CD14-positive monocyte (primary cell): ENCODE results near the gene PSG1. TPM values are rescaled to one million over a fixed set of nuclear protein-coding genes. Genes with fewer than 3 reads are reported as not detected.
"Not testable (repeated sequence)": the region's sequence is repeated elsewhere in the genome, so short reads cannot be mapped to it uniquely, and the experiment has no call there.

Experiments
- DNase-seq, 3 donors: peaks; one replicate each; pipeline ENCODE4 v3.0.0-alpha.2; 2011 to 2022
- H2AFZ ChIP-seq: 2 replicates; pipeline ENCODE4 v1.6.0; 2012; ENCODE audit warnings: mild to moderate bottlenecking, low read depth, low read length, inconsistent platforms; ENCODE audit not compliant: insufficient read depth, poor library complexity, severe bottlenecking
- H3K27ac ChIP-seq, 2 donors: 1 replicate in 1 of 2; 2 replicates in 1 of 2; pipeline ENCODE4 v1.5.1; 2012 to 2013; ENCODE audit warnings: low read length in 2 of 2, control low read depth in 1 of 2, inconsistent platforms in 1 of 2, low read depth in 1 of 2, mild to moderate bottlenecking in 1 of 2
- H3K27me3 ChIP-seq, 2 donors: one replicate each; pipeline versions ENCODE4 v1.6.0 to v1.6.1; 2011 to 2013; ENCODE audit warnings: low read length in 2 of 2; ENCODE audit not compliant: control insufficient read depth in 2 of 2, insufficient read depth in 2 of 2
- H3K36me3 ChIP-seq, 2 donors: replicated peaks in 1 of 2; 1 replicate in 1 of 2; 2 replicates in 1 of 2; pipeline versions ENCODE4 v1.5.1 to v1.6.1; 2012 to 2013; ENCODE audit warnings: low read length in 2 of 2, control low read depth in 1 of 2, inconsistent platforms in 1 of 2, mild to moderate bottlenecking in 1 of 2; ENCODE audit not compliant: insufficient read depth in 2 of 2, control insufficient read depth in 1 of 2
- H3K4me1 ChIP-seq, 2 donors: 1 replicate in 1 of 2; 2 replicates in 1 of 2; pipeline versions ENCODE4 v1.5.1 to v1.6.1; 2012 to 2013; ENCODE audit warnings: low read length in 2 of 2, control low read depth in 1 of 2, inconsistent platforms in 1 of 2, mild to moderate bottlenecking in 1 of 2, moderate library complexity in 1 of 2; ENCODE audit not compliant: insufficient read depth in 2 of 2, control insufficient read depth in 1 of 2
- H3K4me2 ChIP-seq: replicated peaks from 2 replicates; pipeline ENCODE3; 2012; ENCODE audit warnings: low read length, moderate library complexity, mild to moderate bottlenecking; ENCODE audit not compliant: poor library complexity, severe bottlenecking; ENCODE audit errors: extremely low read depth
- H3K4me3 ChIP-seq, 3 experiments: fragments of 200-600 bp in 1 of 3; sonication (generic) in 1 of 3; replicated peaks in 1 of 3; 1 replicate in 2 of 3; 2 replicates in 1 of 3; pipeline ENCODE4 v1.5.1; 2011 to 2013; ENCODE audit warnings: low read length in 3 of 3, mild to moderate bottlenecking in 3 of 3, control low read depth in 2 of 3, low read depth in 2 of 3, inconsistent platforms in 1 of 3, moderate library complexity in 1 of 3
- H3K79me2 ChIP-seq: 2 replicates; pipeline ENCODE4 v1.6.0; 2012; ENCODE audit warnings: mild to moderate bottlenecking, control low read depth, inconsistent platforms, low read length, moderate library complexity; ENCODE audit not compliant: insufficient read depth
- H3K9ac ChIP-seq: 2 replicates; pipeline ENCODE4 v1.6.0; 2017; ENCODE audit warnings: low read length, mild to moderate bottlenecking; ENCODE audit not compliant: insufficient read depth, poor library complexity, severe bottlenecking
- H3K9me3 ChIP-seq, 2 donors: replicated peaks in 1 of 2; 1 replicate in 1 of 2; 2 replicates in 1 of 2; pipeline versions ENCODE4 v1.5.1 to v1.6.1; 2012 to 2013; ENCODE audit warnings: low read length in 2 of 2, control low read depth in 1 of 2; ENCODE audit not compliant: control insufficient read depth in 1 of 2, insufficient read depth in 1 of 2
- H4K20me1 ChIP-seq: 2 replicates; pipeline ENCODE4 v1.6.0; 2012; ENCODE audit warnings: mild to moderate bottlenecking, low read length, control low read depth, moderate library complexity; ENCODE audit not compliant: insufficient read depth
- H3K27ac Mint-ChIP-seq, 7 donors: one replicate each; pipeline ENCODE4 v1.8.0; 2020; ENCODE audit warnings: mild to moderate bottlenecking in 7 of 7, mixed read lengths in 7 of 7, moderate library complexity in 6 of 7, inconsistent platforms in 2 of 7
- H3K27me3 Mint-ChIP-seq, 3 donors: one replicate each; pipeline ENCODE4 v1.8.0; 2021 to 2022; ENCODE audit warnings: low read depth in 3 of 3, mild to moderate bottlenecking in 3 of 3, mixed read lengths in 3 of 3, moderate library complexity in 3 of 3, inconsistent platforms in 1 of 3
- H3K36me3 Mint-ChIP-seq, 2 donors: one replicate each; pipeline ENCODE4 v1.8.0; 2020; ENCODE audit warnings: mixed read lengths in 2 of 2, inconsistent platforms in 1 of 2, mild to moderate bottlenecking in 1 of 2
- H3K4me1 Mint-ChIP-seq: one replicate; pipeline ENCODE4 v1.8.0; 2020; ENCODE audit warnings: mild to moderate bottlenecking, mixed read lengths
- H3K4me3 Mint-ChIP-seq, 2 donors: one replicate each; pipeline ENCODE4 v1.8.0; 2020; ENCODE audit warnings: mild to moderate bottlenecking in 2 of 2, mixed read lengths in 2 of 2, moderate library complexity in 1 of 2
- H3K9me3 Mint-ChIP-seq, 7 donors: one replicate each; pipeline ENCODE4 v1.8.0; 2020 to 2022; ENCODE audit warnings: mixed read lengths in 7 of 7, mild to moderate bottlenecking in 6 of 7, moderate library complexity in 6 of 7, inconsistent platforms in 2 of 7
- CTCF ChIP-seq: fragments of 200-600 bp; IDR thresholded peaks from one replicate; pipeline ENCODE4 v1.8.0; 2022; ENCODE audit warnings: antibody characterized with exemption, mild to moderate bottlenecking
- WGBS: methylation state at CpG from one replicate; pipeline ENCODE4 v1.1.5; 2013; ENCODE audit warnings: missing lambda C conversion rate; ENCODE audit not compliant: insufficient coverage; 5-methylcytosine and 5-hydroxymethylcytosine counted together
- intact Hi-C, 2 donors: fragments of 100-400 bp; cut with micrococcal nuclease; formaldehyde crosslinking; loops; one replicate each; pipeline versions ENCODE4 v1.15.0 to v1.15.1; 2023
- polyA plus RNA-seq, 3 donors: library from polyadenylated mRNA; depleted of rRNA in 1 of 3; unstranded in 2 of 3; stranded (reverse) in 1 of 3; fragments of 300-500 nt in 2 of 3; fragments of >200 nt in 1 of 3; fragmentation: Illumina TruSeq in 2 of 3; gene quantifications; 1 replicate in 2 of 3; 2 replicates in 1 of 3; pipeline ENCODE4 v1.2.3, GENCODE V29; 2012 to 2021

PSG1 gene
- polyA plus RNA-seq, 3 donors: not detected

GRCh38 chr19:42850981-42851717 is 28.4 kb downstream of the PSG1 start:
- H3K36me3 Mint-ChIP-seq: no peaks in the 10 kb centered on the region
- intact Hi-C loops: no loop called here
- Histone ChIP-seq H3K27ac (no peak overlapping the region), H2AFZ (no peak overlapping the region), H3K4me1 (no peaks in the 10 kb centered on the region), H3K79me2 (no peaks in the 10 kb centered on the region), H3K9me3 (no peaks in the 10 kb centered on the region), H3K4me2 (no peak overlapping the region), H3K27me3 (no peaks in the 10 kb centered on the region), H3K36me3 (no peaks in the 10 kb centered on the region), H3K4me3 (no peak overlapping the region), H3K9ac (no peak overlapping the region), H4K20me1 (no peaks in the 10 kb centered on the region)
- WGBS: 41% methylated on average over 3 of the region's 6 CpGs
- H3K4me3 Mint-ChIP-seq: no peak overlapping the region
- peaks cover 0 to 5% (median 3%) of the 10 kb centered on the region in 3 donors for H3K27me3 Mint-ChIP-seq
- no peak for TF ChIP-seq CTCF
- no peaks in the 10 kb centered on the region for H3K4me1 Mint-ChIP-seq
- H3K9me3 Mint-ChIP-seq: peaks cover 0 to 3% (median 0%) of the 10 kb centered on the region in 7 donors
- H3K27ac Mint-ChIP-seq: no peak overlapping the region
- no peak for DNase-seq

- Histone ChIP-seq H3K9me3 (no peaks in the 10 kb centered on the region), H4K20me1 (no peaks in the 10 kb centered on the region), H3K27ac (no peak overlapping the region), H3K36me3 (no peaks in the 10 kb centered on the region), H3K79me2 (no peaks in the 10 kb centered on the region), H3K9ac (no peak overlapping the region), H3K27me3 (no peaks in the 10 kb centered on the region), H3K4me2 (no peak overlapping the region), H3K4me1 (no peaks in the 10 kb centered on the region), H2AFZ (no peak overlapping the region), H3K4me3 (no peak overlapping the region)
- no peaks in the 10 kb centered on the region for H3K4me1 Mint-ChIP-seq
- no CpG with 5 or more reads among the region's 2 CpGs for WGBS
- H3K27me3 Mint-ChIP-seq: no peaks in the 10 kb centered on the region
- H3K4me3 Mint-ChIP-seq: no peak overlapping the region
- no peak for DNase-seq
- TF ChIP-seq CTCF: no peak
- peaks cover 0 to 2% (median 0%) of the 10 kb centered on the region in 7 donors for H3K9me3 Mint-ChIP-seq
- H3K27ac Mint-ChIP-seq: no peak overlapping the region
- intact Hi-C loops: no loop called here
- no peaks in the 10 kb centered on the region for H3K36me3 Mint-ChIP-seq
These were observed 32.9 kb downstream of the PSG1 start for GRCh38 chr19:42846597-42846996.

- H2AFZ ChIP-seq, H3K27ac Mint-ChIP-seq, H3K27me3 Mint-ChIP-seq, H3K9ac ChIP-seq, H3K36me3 Mint-ChIP-seq, DNase-seq, H3K4me3 Mint-ChIP-seq, H3K9me3 Mint-ChIP-seq, H3K27me3 ChIP-seq, H3K36me3 ChIP-seq, H3K4me2 ChIP-seq, H3K79me2 ChIP-seq, H3K4me1 ChIP-seq, H3K4me3 ChIP-seq, H3K4me1 Mint-ChIP-seq, H3K27ac ChIP-seq, intact Hi-C loops, H4K20me1 ChIP-seq, H3K9me3 ChIP-seq: not testable (repeated sequence)
- 60% methylated on average over 1 of the region's 7 CpGs for WGBS
These were observed 35.9 kb downstream of the PSG1 start for GRCh38 chr19:42843631-42844030.
